ENCODE results near the gene RBM8A.

GRCh38 chr1:145946477-145946986, 19.2 kb upstream of the RBM8A start:
- no peak for TF ChIP-seq YY1 (IDR thresholded peaks at IDR 0.05; ENCODE audit: low read depth)
- TF ChIP-seq MAX (IDR thresholded peaks at IDR 0.05), result no peak
- TF ChIP-seq TCF12 (IDR thresholded peaks at IDR 0.05; ENCODE audit: low read depth), result no peak
- no peak for TF ChIP-seq CREB1 (IDR thresholded peaks at IDR 0.05; ENCODE audit: low read depth)
- no peak for TF ChIP-seq FOXM1 (IDR thresholded peaks at IDR 0.05; ENCODE audit: borderline replicate concordance, low read depth)
- TF ChIP-seq, protein P1, sequence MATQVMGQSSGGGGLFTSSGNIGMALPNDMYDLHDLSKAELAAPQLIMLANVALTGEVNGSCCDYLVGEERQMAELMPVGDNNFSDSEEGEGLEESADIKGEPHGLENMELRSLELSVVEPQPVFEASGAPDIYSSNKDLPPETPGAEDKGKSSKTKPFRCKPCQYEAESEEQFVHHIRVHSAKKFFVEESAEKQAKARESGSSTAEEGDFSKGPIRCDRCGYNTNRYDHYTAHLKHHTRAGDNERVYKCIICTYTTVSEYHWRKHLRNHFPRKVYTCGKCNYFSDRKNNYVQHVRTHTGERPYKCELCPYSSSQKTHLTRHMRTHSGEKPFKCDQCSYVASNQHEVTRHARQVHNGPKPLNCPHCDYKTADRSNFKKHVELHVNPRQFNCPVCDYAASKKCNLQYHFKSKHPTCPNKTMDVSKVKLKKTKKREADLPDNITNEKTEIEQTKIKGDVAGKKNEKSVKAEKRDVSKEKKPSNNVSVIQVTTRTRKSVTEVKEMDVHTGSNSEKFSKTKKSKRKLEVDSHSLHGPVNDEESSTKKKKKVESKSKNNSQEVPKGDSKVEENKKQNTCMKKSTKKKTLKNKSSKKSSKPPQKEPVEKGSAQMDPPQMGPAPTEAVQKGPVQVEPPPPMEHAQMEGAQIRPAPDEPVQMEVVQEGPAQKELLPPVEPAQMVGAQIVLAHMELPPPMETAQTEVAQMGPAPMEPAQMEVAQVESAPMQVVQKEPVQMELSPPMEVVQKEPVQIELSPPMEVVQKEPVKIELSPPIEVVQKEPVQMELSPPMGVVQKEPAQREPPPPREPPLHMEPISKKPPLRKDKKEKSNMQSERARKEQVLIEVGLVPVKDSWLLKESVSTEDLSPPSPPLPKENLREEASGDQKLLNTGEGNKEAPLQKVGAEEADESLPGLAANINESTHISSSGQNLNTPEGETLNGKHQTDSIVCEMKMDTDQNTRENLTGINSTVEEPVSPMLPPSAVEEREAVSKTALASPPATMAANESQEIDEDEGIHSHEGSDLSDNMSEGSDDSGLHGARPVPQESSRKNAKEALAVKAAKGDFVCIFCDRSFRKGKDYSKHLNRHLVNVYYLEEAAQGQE (IDR thresholded peaks at IDR 0.05; ENCODE audit: low read depth), result no peak
- TF ChIP-seq TAF1 (IDR thresholded peaks at IDR 0.05; ENCODE audit: low read depth), result no peak
- no peak for TF ChIP-seq EP300 (IDR thresholded peaks at IDR 0.05; ENCODE audit: borderline replicate concordance)
